22Rv1 (cell line): Measurements from ENCODE around the gene GBF1.

ENCODE experiments used
- ZFX ChIP-seq: fragments of 450-650 bp; IDR thresholded peaks from 2 replicates; pipeline ENCODE4 v1.6.1; 2017; ENCODE audit warnings: antibody characterized with exemption, borderline replicate concordance
- TF ChIP-seq, protein P1 (sequence below): fragments of 450-650 bp; IDR thresholded peaks from 2 replicates; pipeline ENCODE4 v1.5.1; 2017; ENCODE audit warnings: mild to moderate bottlenecking

DNA sequence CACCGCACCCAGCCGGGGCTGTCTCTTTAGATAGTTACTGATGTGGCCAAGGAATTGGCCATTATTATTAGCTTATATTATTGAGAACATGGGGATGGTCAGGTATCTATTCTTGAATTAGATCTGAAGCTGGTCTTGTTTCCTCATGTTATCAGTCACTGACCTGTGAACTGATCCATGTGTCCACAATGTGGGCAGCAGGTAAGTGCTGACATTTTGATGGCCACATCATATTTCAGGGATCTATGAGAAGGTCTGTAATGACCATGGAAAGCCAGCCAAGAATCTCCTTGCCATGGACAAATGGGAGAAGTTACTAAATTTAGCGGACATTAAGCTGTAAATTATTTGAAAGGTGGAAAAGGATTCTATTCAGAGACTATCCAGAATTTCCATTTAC lies 61.4 kb downstream of the GBF1 start:
- TF ChIP-seq, protein P1, sequence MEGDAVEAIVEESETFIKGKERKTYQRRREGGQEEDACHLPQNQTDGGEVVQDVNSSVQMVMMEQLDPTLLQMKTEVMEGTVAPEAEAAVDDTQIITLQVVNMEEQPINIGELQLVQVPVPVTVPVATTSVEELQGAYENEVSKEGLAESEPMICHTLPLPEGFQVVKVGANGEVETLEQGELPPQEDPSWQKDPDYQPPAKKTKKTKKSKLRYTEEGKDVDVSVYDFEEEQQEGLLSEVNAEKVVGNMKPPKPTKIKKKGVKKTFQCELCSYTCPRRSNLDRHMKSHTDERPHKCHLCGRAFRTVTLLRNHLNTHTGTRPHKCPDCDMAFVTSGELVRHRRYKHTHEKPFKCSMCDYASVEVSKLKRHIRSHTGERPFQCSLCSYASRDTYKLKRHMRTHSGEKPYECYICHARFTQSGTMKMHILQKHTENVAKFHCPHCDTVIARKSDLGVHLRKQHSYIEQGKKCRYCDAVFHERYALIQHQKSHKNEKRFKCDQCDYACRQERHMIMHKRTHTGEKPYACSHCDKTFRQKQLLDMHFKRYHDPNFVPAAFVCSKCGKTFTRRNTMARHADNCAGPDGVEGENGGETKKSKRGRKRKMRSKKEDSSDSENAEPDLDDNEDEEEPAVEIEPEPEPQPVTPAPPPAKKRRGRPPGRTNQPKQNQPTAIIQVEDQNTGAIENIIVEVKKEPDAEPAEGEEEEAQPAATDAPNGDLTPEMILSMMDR: no peak
- no peak for TF ChIP-seq ZFX
